HG03108 (cell line): ENCODE data around the gene CDK4.

Experiments used
- ATAC-seq: cut with Tn5 transposase; IDR thresholded peaks from one replicate; pipeline ENCODE4 v1.9.1; 2021; ENCODE audit warnings: moderate library complexity; ENCODE audit not compliant: unreplicated experiment

Gene CDK4

GRCh38 chr12:57772429-57773322 is 20.6 kb upstream of the CDK4 start, which contains the start of gene EEF1AKMT3:
EEF1AKMT3 (plus strand) TSS chr12:57772614; CDS start chr12:57772725, 111 bp downstream.
- ATAC-seq: peak; percentile 19

- peak; percentile 72 for ATAC-seq
Observed at GRCh38 chr12:57771873-57772428, 19.8 kb upstream of the CDK4 start, which contains the start of gene METTL1. METTL1 (minus strand) TSS chr12:57772105; CDS start chr12:57772083, 22 bp downstream.

DNA sequence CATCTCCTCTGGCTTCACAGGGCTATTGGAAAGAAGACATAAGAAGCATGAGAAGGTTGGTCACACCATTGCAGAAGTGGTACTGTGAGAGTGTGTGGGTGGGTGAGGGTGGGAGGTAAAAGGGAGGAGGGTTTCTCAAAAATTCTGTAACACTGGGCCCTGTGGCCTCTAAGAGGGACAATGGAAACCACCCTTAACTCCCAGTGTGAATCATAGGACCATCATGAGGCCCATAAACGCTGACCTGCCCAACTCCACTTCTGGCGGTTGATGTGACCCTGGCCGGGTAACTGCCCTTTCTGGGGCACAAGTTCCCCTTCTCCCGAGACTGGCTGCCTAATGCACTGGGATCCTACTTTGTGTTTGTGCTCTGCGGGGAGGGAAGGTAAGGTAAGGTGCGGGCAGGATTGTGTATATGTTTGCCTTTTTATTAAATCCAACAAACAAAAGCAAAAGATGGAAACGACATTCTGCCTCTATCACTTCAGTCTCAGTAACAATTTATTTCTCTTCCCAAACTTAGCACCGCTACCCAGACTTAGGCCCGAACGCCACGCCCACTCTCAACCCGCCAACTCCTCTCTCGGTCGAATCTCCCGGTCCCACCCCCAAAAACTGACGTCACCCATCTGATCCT is 19.2 kb upstream of the CDK4 start:
- peak; percentile 61 for ATAC-seq

GRCh38 chr12:57770734-57771133 is 18.6 kb upstream of the CDK4 start:
- no peak for ATAC-seq

DNA sequence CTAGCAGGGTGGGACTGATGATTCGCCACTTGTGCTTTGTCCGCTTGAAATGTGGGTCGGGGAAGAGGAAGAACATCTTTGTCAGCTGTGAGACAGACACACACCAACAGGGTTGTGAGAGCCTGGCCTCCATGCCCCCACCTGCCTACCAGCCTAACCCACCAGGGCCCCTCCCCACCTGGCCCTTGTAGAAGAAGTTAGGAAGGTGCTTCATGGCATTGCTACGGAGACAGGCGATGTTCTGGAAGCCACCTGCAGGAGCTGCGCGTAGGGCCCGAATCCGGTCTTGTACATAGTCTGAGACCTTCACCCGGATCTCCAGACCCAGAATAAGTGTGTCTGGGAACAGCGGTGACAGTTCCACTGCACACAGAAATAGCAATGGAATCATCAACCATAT is 17.5 kb upstream of the CDK4 start:
- no peak for ATAC-seq

DNA sequence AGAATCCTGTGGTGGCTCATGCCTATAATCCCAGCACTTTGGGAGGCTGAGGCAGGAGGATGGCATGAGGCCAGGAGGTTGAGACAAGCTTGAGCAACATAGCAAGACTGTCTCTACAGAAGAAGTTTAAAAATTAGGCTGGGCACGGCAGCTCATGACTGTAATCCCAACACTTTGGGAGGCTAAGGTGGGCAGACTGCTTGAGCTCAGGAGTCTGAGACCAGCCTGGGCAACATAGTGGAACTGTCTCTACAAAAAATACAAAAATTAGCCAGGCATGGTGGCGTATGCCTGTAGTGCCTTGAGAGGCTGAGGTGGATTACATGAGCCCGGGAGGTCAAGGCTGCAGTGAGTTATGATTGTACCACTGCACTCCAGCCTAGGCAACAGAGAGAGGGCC is 15.8 kb upstream of the CDK4 start:
- ATAC-seq: no peak

- no peak for ATAC-seq
Observed at GRCh38 chr12:57767305-57767698, 15.2 kb upstream of the CDK4 start.

DNA sequence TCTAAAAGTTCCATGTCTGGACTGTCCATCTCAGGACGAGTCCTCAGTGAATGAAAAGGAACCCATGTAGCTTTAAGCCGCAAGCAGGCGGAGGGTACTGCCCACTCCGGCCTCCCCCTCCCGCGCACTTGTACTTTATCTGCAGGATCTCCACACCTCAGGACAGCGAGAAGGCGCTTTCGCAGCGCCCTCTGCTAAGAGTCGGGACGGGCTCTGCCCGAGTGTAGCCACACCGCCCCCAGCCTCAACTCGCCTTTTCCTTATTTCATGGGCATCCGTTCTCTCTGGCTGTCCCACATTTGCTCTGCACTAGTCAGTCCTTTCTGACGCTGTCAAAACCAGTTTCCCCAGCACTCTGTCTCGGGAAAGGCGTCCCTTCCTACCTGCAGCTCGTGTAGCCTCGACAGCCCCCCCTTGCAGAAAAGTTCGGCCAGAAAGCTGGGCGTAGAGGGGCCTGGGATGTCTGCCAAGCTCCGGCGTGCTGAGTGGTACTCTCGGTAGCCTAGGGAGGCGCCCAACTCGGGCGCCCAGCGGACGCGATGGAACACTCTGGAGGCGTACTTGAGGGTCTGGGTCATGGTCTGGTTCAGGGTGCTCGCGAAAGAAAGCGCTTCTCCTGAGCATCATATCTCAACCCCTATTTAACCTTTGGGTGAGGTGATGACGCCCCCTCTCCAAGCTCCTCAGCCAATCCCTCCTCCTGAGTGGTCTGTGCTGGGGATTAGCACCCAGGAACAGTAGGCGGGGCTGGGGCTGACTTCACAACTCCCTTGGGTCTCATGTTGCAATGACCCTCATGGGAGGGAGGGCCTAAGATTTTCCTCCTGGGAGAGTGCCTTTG is 14.6 kb upstream of the CDK4 start, which contains the start of gene CYP27B1:
Gene CYP27B1, minus strand, starts transcription at position 615 of the 841 bp plus-strand sequence. Its CDS starts 37 bp downstream, at position 578.
- no peak for ATAC-seq

GRCh38 chr12:57765698-57766463 is 13.8 kb upstream of the CDK4 start:
- ATAC-seq: no peak

GRCh38 chr12:57765003-57765697 is 13.0 kb upstream of the CDK4 start:
- no peak for ATAC-seq

DNA sequence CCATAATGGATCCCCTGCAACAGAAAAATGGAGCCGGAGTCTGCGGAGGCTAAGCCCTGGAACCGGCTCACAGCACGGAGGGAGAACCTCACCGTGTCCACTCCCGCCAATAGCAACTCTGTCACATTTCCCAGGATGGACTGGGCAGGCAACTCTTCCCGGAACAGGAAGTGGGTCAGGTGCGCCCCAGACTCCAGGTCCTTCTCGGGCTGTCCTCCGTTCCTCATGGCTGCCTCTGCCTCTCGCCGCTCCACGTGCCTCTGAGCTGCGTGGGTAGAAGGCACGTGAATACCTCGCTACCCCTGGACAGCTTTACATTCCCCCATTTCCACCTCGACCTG is 12.5 kb upstream of the CDK4 start:
- ATAC-seq: no peak

- no peak for ATAC-seq
Observed at GRCh38 chr12:57763881-57764661, 12.0 kb upstream of the CDK4 start.

DNA sequence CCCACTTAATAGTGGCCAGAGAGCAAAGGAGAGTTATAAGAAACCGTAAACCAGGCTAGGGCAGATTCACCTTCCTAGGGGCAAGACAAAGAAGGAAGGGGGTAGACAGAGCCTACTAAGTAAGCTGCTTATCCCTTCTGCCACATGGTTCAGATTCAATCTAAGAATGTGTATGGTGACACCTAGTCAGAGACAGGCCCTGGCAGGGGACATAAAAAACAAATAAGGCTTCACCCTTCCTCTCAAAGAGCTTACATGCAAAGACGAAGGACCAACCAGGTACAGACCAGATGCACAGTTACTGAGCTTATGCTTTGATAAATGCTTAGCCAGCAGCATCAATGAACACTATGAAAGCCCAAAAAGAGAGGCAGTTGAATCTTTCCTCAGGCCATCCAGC is 10.4 kb upstream of the CDK4 start:
- no peak for ATAC-seq

DNA sequence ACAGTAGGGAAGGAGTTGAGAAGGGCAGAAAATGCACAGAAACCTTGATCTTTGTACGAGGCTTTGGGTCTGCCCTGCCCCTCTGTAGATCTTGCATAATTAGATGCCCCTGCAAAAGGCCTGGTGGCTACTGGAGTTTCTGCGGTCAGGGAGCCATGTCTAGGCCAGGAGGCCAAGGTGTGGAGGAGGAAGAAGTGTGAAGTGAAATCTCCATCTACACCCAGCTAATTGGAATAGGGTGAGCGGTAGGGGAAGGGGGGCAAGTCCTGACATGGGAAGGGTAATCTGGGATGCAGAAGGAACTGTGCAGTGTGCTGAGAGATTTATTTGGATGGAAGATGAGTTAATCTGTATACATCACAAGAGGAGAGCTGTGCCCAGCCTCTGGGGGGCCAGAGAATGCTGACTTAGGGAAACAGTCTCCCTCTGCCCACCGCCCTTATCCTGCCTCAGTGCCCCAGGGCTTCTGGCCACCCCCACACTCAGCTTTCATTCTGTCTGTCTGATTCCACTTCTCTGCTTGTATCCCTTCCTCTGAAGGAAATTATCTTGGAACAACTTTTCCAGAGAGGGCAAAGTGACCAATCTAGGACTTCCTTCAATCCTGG is 9.4 kb upstream of the CDK4 start:
- ATAC-seq: no peak

- ATAC-seq: no peak
Observed at GRCh38 chr12:57760347-57760982, 8.4 kb upstream of the CDK4 start.

DNA sequence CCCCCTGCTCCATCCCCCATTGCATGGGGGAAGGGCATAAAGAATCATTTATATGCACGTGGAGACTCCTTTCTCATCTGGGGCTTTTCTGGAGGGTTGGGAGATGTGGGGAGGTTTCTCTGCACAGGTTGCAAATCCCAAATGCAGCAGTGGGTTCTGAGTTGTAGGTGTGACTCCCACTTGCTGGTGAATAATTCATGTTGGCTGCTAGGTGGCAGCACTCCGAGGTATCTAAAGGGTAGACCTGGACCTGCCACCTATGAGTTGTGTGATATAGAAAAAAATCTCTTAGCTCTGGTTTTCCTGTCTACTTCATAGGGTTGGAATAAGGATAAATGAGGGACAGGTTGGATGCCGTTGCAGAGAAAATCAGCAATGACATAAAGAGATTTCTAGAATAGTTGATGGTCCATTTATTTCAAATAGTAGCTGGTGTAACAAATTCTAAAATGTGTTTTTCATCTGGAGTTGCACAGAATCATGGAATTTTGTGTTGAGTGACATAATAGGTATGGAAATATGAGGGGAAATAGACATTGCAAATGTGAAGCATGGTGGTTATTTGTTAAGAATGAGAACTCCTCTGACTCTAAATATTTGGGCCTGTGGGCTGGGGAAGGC is 7.4 kb upstream of the CDK4 start:
- no peak for ATAC-seq

DNA sequence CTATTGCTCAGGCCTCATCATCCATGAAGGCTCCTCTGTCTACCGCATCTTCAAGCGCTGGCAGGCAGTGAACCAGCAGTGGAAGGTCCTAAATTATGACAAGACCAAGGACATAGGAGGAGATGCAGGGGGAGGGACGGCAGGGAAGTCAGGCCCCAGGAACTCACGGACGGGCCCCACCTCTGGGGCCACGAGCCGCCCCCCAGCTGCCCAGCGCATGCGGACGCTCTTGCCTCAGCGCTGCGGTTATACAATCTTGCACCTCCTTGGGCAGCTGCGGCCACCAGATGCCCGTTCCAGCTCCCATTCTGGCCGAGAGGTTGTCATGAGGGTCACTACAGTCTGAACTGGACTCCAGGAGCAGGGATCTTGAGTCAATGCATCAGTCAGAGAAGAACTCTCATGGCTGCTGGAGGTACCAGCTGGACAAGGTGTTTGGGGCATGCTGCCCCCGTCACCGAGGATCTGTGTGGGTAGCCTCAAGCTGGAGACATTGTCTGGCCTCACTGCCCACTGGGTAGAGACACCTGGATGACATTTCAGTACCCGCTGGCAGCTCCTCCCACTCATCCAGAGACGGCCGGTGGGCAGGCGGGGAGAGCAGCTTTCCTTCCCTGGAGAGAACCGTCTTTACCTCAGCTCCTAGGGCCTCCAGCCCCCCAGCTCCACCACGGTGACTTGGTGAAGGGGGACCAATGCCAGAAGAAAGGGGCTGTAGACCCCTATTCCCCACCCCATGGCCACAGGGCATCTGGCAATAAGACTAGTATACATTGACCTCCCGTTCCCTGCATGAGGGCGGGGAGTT is 6.6 kb upstream of the CDK4 start:
- ATAC-seq: no peak
